Activated CD4-positive, CD25-positive, alpha-beta regulatory T cell treated with anti-CD3 and anti-CD28 coated beads, Interleukin-2, amount 50 U/mL, for 16 hours (primary cell): ENCODE measurements around the gene SLC25A42.

Experiments
- DNase-seq: peaks from one replicate; pipeline ENCODE4 v3.0.0-alpha.2; 2020; ENCODE audit warnings: low read depth, low spot score

The SLC25A42 gene

GRCh38 chr19:19162495-19162894 lies 98.7 kb downstream of the SLC25A42 start:
- no peak for DNase-seq
